Chondrocyte (in vitro differentiated cells): ENCODE results near the gene PPCDC. TPM values are rescaled to one million over a fixed set of nuclear protein-coding genes. Genes with fewer than 3 reads are reported as not detected.
A peak's percentile ranks its signal among the peaks of the same experiment; 100 is the strongest.

Source experiments
- DNase-seq: peaks from one replicate; pipeline ENCODE4 v3.0.0; 2021; ENCODE audit warnings: mixed read lengths, low spot score
- H3K27ac Mint-ChIP-seq: one replicate; pipeline ENCODE4 v1.8.0; 2021; ENCODE audit warnings: mild to moderate bottlenecking, moderate library complexity, mixed read lengths; ENCODE audit not compliant: unreplicated experiment
- H3K27me3 Mint-ChIP-seq: 2 replicates; pipeline ENCODE4 v1.8.0; 2021; ENCODE audit warnings: low read depth, mixed read lengths
- H3K36me3 Mint-ChIP-seq: 2 replicates; pipeline ENCODE4 v1.8.0; 2021; ENCODE audit warnings: low read depth, mixed read lengths
- H3K4me1 Mint-ChIP-seq: 2 replicates; pipeline ENCODE4 v1.8.0; 2021; ENCODE audit warnings: low read depth, mild to moderate bottlenecking, mixed read lengths
- H3K4me3 Mint-ChIP-seq: one replicate; pipeline ENCODE4 v1.8.0; 2021; ENCODE audit warnings: mild to moderate bottlenecking, moderate library complexity, mixed read lengths; ENCODE audit not compliant: unreplicated experiment
- H3K9me3 Mint-ChIP-seq: 2 replicates; pipeline ENCODE4 v1.8.0; 2021; ENCODE audit warnings: low read depth, mixed read lengths
- CTCF ChIP-seq: fragments of 200-600 bp; sonication (generic); IDR thresholded peaks from 2 replicates; pipeline ENCODE4 v1.5.0; 2021; ENCODE audit warnings: antibody characterized with exemption, mild to moderate bottlenecking, moderate library complexity
- total RNA-seq: library from RNA; stranded (reverse); gene quantifications from 3 replicates; pipeline ENCODE4 v1.2.1, GENCODE V29; 2021

PPCDC gene
- total RNA-seq, 1 donor from 2014 or later = 7.3 TPM

DNA sequence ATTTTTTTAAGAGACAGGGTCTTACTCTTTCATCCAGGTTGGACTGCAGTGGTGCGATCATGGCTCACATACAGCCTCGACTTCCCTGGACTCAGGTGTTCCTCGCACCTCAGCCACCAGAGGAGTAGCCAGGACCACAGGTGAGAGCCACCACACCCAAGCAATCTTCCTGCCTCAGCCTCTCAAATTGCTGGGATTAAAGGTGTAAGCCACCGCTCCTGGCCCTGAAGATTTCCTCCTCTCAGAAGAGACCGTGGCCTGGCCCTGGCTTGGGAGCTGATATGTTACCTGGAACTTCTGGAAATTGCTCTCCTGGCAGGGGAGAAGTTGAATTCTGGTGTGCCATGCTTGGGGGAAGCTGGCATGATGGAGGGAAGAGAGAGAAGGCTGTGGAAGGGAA lies 36.2 kb downstream of the PPCDC start:
- DNase-seq = no peak
- Mint-ChIP-seq H3K4me1 (peaks cover 29% of the 10 kb centered on the region), H3K27ac (no peak overlapping the region)

DNA sequence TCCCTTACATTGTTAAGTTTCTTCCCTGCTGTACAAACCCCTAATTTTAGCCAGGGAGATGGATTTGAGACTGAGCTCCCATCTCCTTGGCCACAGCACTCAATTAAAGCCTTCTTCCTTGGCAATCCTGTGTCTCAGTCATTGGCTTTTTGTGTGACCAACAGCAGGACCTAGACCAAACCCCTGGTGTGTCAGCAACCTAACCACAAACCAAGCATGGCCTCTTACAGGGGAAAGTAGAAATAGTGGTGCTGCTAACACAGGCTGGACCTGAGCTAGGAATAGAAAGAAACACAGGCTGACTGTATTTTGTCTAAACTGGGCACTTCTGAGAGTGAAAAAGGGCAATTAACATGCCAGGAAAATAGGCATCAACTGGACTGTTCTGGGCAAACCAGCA lies 37.9 kb downstream of the PPCDC start:
- peaks cover 11% of the 10 kb centered on the region for H3K36me3 Mint-ChIP-seq
- H3K27ac Mint-ChIP-seq = peak overlapping the region; percentile 32
- TF ChIP-seq CTCF = no peak
- DNase-seq = no peak
- peaks cover 41% of the 10 kb centered on the region for H3K4me1 Mint-ChIP-seq
- no peak overlapping the region for H3K4me3 Mint-ChIP-seq
- no peaks in the 10 kb centered on the region for H3K27me3 Mint-ChIP-seq
- peaks cover 7% of the 10 kb centered on the region for H3K9me3 Mint-ChIP-seq

More for the DNA sequence above, 36.2 kb downstream of the PPCDC start:
- Mint-ChIP-seq H3K9me3 (no peaks in the 10 kb centered on the region), H3K27me3 (no peaks in the 10 kb centered on the region), H3K36me3 (peaks cover 7% of the 10 kb centered on the region), H3K4me3 (no peak overlapping the region)
- TF ChIP-seq CTCF = no peak

DNA sequence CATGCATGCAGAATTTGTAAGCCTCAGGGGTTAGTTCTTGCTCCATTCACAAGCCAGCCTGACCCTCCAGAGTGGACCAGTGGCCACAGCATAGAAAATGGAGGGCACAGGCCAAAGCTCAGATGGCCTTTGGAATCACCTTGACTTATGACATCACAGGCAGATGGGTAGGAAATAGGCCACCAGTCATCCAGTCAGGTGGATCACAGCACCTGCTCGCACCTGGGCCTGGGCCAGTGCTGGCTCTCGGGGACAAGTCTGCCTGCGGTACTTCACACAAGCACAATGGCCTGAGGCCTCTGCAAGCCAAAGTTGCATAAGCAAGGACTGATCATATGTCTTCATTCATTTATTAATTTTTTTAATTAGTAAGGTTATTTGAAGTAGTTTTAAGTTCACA lies 39.3 kb downstream of the PPCDC start:
- Mint-ChIP-seq H3K27me3 (no peaks in the 10 kb centered on the region), H3K9me3 (peaks cover 20% of the 10 kb centered on the region), H3K36me3 (peaks cover 12% of the 10 kb centered on the region), H3K4me3 (no peak overlapping the region), H3K4me1 (peaks cover 41% of the 10 kb centered on the region), H3K27ac (no peak overlapping the region)
- DNase-seq = no peak
- TF ChIP-seq CTCF = no peak

DNA sequence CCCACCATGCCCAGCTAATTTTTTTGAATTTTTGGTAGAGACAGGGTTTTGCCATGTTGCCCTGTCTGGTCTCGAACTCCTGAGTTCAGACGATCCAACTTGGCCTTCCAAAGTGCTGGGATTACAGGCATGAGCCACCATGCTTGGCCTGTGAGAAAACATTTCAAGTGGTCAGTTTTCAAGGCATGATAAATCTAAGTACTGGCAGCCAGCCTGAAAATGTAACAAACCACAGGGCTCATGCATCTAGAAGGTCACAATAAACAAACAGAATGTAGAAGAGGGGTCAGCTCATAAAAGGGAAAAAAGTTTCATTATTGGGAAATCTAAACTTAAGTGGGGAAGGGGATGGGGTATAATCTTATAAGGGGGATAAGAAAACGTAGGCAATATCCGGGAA lies 39.9 kb downstream of the PPCDC start:
- Mint-ChIP-seq H3K9me3 (peaks cover 20% of the 10 kb centered on the region), H3K36me3 (peaks cover 10% of the 10 kb centered on the region), H3K4me1 (peaks cover 37% of the 10 kb centered on the region), H3K4me3 (no peak overlapping the region), H3K27me3 (no peaks in the 10 kb centered on the region), H3K27ac (no peak overlapping the region)
- no peak for TF ChIP-seq CTCF
- no peak for DNase-seq

DNA sequence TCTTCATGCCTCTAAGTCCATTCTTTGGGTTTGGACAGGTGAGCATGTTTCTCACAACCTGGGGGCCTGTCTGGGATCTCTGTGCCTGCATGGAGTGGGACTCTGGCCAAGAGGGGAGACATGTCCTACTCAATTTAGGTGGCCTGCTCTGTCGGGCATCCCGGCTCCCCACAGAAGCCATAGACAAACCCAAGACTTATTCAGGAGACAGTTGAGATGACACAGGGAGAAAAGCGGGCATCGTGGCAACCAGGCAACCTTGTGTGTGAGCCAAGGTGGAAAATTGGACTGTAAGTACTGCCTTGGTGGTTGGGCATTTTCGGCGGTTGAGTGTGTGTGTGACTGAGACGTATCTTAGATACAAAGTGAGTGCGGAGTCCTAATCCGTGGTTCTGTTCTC lies 40.5 kb downstream of the PPCDC start:
- DNase-seq = no peak
- Mint-ChIP-seq H3K4me1 (peaks cover 35% of the 10 kb centered on the region), H3K36me3 (peaks cover 10% of the 10 kb centered on the region), H3K27me3 (no peaks in the 10 kb centered on the region), H3K27ac (no peak overlapping the region), H3K9me3 (peaks cover 20% of the 10 kb centered on the region), H3K4me3 (no peak overlapping the region)
- no peak for TF ChIP-seq CTCF
